ENCODE data around the gene CCT7. TPM values are rescaled to one million over a fixed set of nuclear protein-coding genes. Genes with fewer than 3 reads are reported as not detected.

CCT7 gene
- polyA plus RNA-seq, 1 of the 3 experiments (the other 2 are of a cell fraction) = 369 TPM

GRCh38 chr2:73291093-73291460, 57.0 kb downstream of the CCT7 start:
- Histone ChIP-seq H3K27ac (ENCODE audit: low read depth in 2 of 2, low read length in 1 of 2) (no peak overlapping the region), H2AFZ (ENCODE audit: low read depth) (no peak overlapping the region), H3K9me3 (no peaks in the 10 kb centered on the region), H3K36me3 (replicated peaks in 1 of 2; ENCODE audit: control insufficient read depth in 1 of 2, insufficient read depth in 2 of 2, low read length in 1 of 2) (no peaks in the 10 kb centered on the region), H3K79me2 (ENCODE audit: insufficient read depth) (no peaks in the 10 kb centered on the region), H3F3A (replicated peaks; ENCODE audit: insufficient read depth) (no peaks in the 10 kb centered on the region), H3K27me3 (ENCODE audit: insufficient read depth) (peaks cover 52% of the 10 kb centered on the region), H4K20me1 (ENCODE audit: insufficient read depth) (peaks cover 5% of the 10 kb centered on the region; the same call in 1 of the 2 replicates), H3K9me2 (no peaks in the 10 kb centered on the region), H3K4me3 (ENCODE audit: low read depth in 2 of 2, low read length in 1 of 2) (no peak overlapping the region; a peak in 2 of 4 replicates), H3K4me1 (ENCODE audit: control insufficient read depth in 1 of 2, insufficient read depth in 2 of 2, low read depth in 1 of 2, low read length in 1 of 2) (peaks cover 0 to 8% of the 10 kb centered on the region in 2 experiments; a peak in 1 of 4 replicates), H3K4me2 (peak overlapping the region; percentile 57; the same call in 1 of the 2 replicates), H3K9ac (no peak overlapping the region)
- TF ChIP-seq SIN3A (IDR thresholded peaks at IDR 0.05; ENCODE audit: borderline replicate concordance, low read depth, low read length) (0 out of 2 replicates have a peak, but pooled peaks have one; percentile 37), MAX (IDR thresholded peaks at IDR 0.05; ENCODE audit: low read depth) (peak; percentile 34; the same call in 1 of the 2 replicates), REST (IDR thresholded peaks at IDR 0.05; ENCODE audit: low read depth, low read length) (peak; percentile 98), FOSL2 (IDR thresholded peaks at IDR 0.05; ENCODE audit: borderline replicate concordance, low read depth) (no peak)
- peak; percentile 33 for DNase-seq
- ChIA-PET POLR2A (no interaction called here), CTCF (interaction anchor here (0.5 to 4.7 kb wide), 21 partner anchors 9 to 163 kb away, joined by 3 to 27 read pairs (median 6); partner anchors contain the start of genes ALMS1, CCT7, NOTO and PRADC1)
- WGBS (ENCODE audit: low lambda C conversion rate) = 21% methylated on average over 16 of the region's 34 CpGs

GRCh38 chr2:73291461-73292315, 57.6 kb downstream of the CCT7 start:
- Histone ChIP-seq H4K20me1 (ENCODE audit: insufficient read depth) (peaks cover 5% of the 10 kb centered on the region; the same call in 1 of the 2 replicates), H3K9me3 (no peaks in the 10 kb centered on the region), H3K27ac (ENCODE audit: low read depth in 2 of 2, low read length in 1 of 2) (no peak overlapping the region), H3K9ac (no peak overlapping the region), H3K27me3 (ENCODE audit: insufficient read depth) (peaks cover 54% of the 10 kb centered on the region), H3K4me1 (ENCODE audit: control insufficient read depth in 1 of 2, insufficient read depth in 2 of 2, low read depth in 1 of 2, low read length in 1 of 2) (peaks cover 0 to 8% of the 10 kb centered on the region in 2 experiments; a peak in 1 of 4 replicates), H2AFZ (ENCODE audit: low read depth) (no peak overlapping the region), H3K36me3 (replicated peaks in 1 of 2; ENCODE audit: control insufficient read depth in 1 of 2, insufficient read depth in 2 of 2, low read length in 1 of 2) (no peaks in the 10 kb centered on the region), H3K79me2 (ENCODE audit: insufficient read depth) (no peaks in the 10 kb centered on the region), H3K9me2 (no peaks in the 10 kb centered on the region), H3K4me2 (peak overlapping the region; percentile 57; the same call in 1 of the 2 replicates), H3F3A (replicated peaks; ENCODE audit: insufficient read depth) (no peaks in the 10 kb centered on the region), H3K4me3 (ENCODE audit: low read depth in 2 of 2, low read length in 1 of 2) (peak overlapping the region in 1 of 2 experiments; percentile 17; a peak in 2 of 4 replicates)
- 14% methylated on average over 21 of the region's 82 CpGs for WGBS (ENCODE audit: low lambda C conversion rate)
- DNase-seq = peak; percentile 94
- ChIA-PET CTCF (interaction anchor here (0.8 to 4.7 kb wide), 19 partner anchors 9 to 344 kb away, joined by 3 to 27 read pairs (median 4); partner anchors contain the start of genes CCT7, NOTO and PRADC1), POLR2A (interaction anchor here (1.3 kb wide), 1 partner anchor 58 kb away, joined by 3 read pairs; the partner anchor contains the start of gene CCT7)
- TF ChIP-seq CTCF (IDR thresholded peaks at IDR 0.05) (0 out of 2 replicates have a peak, but pooled peaks have one; percentile 6), RAD21 (IDR thresholded peaks at IDR 0.05; ENCODE audit: low read length) (peak; percentile 27; the same call in 1 of the 2 replicates), IRF3 (IDR thresholded peaks at IDR 0.05; ENCODE audit: low read depth, low read length) (no peak)
